Thyroid gland (tissue), 4 donors: ENCODE results near the gene PLCD3. TPM values are rescaled to one million over a fixed set of nuclear protein-coding genes. Genes with fewer than 3 reads are reported as not detected.

Source experiments
- DNase-seq, 2 donors: peaks; one replicate each; pipeline ENCODE4 v3.0.0-alpha.2; 2019
- H3K27ac ChIP-seq, 3 donors: fragments of 200-600 bp; sonication (generic); 1 replicate in 2 of 3; 2 replicates in 1 of 3; pipeline ENCODE4 v1.5.1; 2016 to 2019; ENCODE audit warnings: mild to moderate bottlenecking in 1 of 3, moderate library complexity in 1 of 3
- H3K27me3 ChIP-seq: fragments of 200-600 bp; sonication (generic); one replicate; pipeline ENCODE4 v1.5.1; 2019
- H3K36me3 ChIP-seq, 2 donors: fragments of 200-600 bp; sonication (generic); one replicate each; pipeline ENCODE4 v1.5.1; 2016 to 2019
- H3K4me1 ChIP-seq, 2 donors: fragments of 200-600 bp; sonication (generic); one replicate each; pipeline ENCODE4 v1.5.1; 2017 to 2019
- H3K4me3 ChIP-seq, 3 donors: fragments of 200-600 bp; sonication (generic); replicated peaks in 1 of 3; 1 replicate in 2 of 3; 2 replicates in 1 of 3; pipeline ENCODE4 v1.5.1; 2016; ENCODE audit warnings: mild to moderate bottlenecking in 1 of 3
- H3K9me3 ChIP-seq: fragments of 200-600 bp; sonication (generic); one replicate; pipeline ENCODE4 v1.5.1; 2017
- POLR2A ChIP-seq, 2 donors: fragments of 450-650 bp; IDR thresholded peaks; one replicate each; pipeline ENCODE4 v1.6.1; 2017; ENCODE audit warnings: antibody characterized with exemption in 2 of 2, mild to moderate bottlenecking in 2 of 2, moderate library complexity in 1 of 2
- WGBS, 2 donors: methylation state at CpG; one replicate each; pipeline ENCODE4 v1.1.5; 2017; 5-methylcytosine and 5-hydroxymethylcytosine counted together
- intact Hi-C: fragments of 100-400 bp; cut with DNase I; formaldehyde crosslinking; loops from one replicate; pipeline ENCODE4 v1.15.1; 2023
- total RNA-seq, 4 donors: library from RNA; depleted of rRNA; stranded (reverse); fragments of >200 nt; gene quantifications; one replicate each; pipeline ENCODE4 v1.2.3, GENCODE V29; 2016
- TF ChIP-seq, protein P1 (sequence below), 6 experiments: fragments of 200-600 bp in 3 of 6; fragments of 450-650 bp in 3 of 6; sonication (generic) in 3 of 6; IDR thresholded peaks; one replicate each; pipeline ENCODE4 v1.5.1; 2016 to 2019; ENCODE audit warnings: antibody characterized with exemption in 6 of 6, mild to moderate bottlenecking in 2 of 6, inconsistent platforms in 1 of 6, moderate library complexity in 1 of 6

Gene PLCD3
- total RNA-seq, 4 donors from 2014 or later: 8.6 to 24.8 (median 16.9) TPM

DNA sequence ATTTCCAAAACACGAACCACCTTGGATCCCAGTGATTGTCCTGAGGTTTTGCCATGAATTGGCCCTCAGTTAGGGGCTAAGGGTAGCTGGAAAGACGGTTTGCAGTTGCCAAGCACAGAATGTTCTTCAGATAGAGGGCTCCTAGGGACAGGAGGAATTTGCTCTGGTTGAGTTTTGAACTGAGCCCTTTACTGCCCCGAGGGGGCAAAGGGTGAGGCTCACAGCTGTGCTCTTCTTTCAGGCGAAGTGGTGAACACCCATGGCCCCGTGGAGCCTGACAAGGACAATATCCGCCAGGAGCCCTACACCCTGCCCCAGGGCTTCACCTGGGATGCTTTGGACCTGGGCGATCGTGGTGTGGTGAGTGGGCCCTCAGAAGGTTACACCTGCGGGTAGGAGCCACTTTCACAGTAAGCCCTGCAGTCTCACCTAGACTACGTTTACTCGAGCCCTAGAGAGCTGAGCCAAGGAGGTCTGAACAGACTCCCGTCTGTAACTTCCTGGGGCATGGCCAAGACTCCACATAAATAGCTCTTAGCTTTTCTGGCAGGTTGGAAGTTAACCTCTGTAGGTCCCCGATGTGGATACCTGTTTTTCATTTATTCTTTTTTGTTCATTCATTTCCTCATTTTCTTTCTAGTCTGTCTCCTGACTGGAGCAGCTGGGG is 38.7 kb downstream of the PLCD3 start:
- 62 to 78% methylated on average over 12 to 13 of the region's 13 CpGs for WGBS, 2 donors
- no peak for TF ChIP-seq POLR2A (IDR thresholded peaks at IDR 0.05)
- TF ChIP-seq, protein P1, sequence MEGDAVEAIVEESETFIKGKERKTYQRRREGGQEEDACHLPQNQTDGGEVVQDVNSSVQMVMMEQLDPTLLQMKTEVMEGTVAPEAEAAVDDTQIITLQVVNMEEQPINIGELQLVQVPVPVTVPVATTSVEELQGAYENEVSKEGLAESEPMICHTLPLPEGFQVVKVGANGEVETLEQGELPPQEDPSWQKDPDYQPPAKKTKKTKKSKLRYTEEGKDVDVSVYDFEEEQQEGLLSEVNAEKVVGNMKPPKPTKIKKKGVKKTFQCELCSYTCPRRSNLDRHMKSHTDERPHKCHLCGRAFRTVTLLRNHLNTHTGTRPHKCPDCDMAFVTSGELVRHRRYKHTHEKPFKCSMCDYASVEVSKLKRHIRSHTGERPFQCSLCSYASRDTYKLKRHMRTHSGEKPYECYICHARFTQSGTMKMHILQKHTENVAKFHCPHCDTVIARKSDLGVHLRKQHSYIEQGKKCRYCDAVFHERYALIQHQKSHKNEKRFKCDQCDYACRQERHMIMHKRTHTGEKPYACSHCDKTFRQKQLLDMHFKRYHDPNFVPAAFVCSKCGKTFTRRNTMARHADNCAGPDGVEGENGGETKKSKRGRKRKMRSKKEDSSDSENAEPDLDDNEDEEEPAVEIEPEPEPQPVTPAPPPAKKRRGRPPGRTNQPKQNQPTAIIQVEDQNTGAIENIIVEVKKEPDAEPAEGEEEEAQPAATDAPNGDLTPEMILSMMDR (IDR thresholded peaks at IDR 0.05): no peak
- intact Hi-C loops: no loop called here
- Histone ChIP-seq H3K4me1 (peaks cover 28 to 44% of the 10 kb centered on the region in 2 donors), H3K9me3 (no peaks in the 10 kb centered on the region), H3K4me3 (no peak overlapping the region), H3K27me3 (no peaks in the 10 kb centered on the region), H3K27ac (peak overlapping the region; percentile 45 to 96 (median 81)), H3K36me3 (peaks cover 34 to 61% of the 10 kb centered on the region in 2 donors)
- peak in 1 of 2 donors; percentile 33 for DNase-seq

DNA sequence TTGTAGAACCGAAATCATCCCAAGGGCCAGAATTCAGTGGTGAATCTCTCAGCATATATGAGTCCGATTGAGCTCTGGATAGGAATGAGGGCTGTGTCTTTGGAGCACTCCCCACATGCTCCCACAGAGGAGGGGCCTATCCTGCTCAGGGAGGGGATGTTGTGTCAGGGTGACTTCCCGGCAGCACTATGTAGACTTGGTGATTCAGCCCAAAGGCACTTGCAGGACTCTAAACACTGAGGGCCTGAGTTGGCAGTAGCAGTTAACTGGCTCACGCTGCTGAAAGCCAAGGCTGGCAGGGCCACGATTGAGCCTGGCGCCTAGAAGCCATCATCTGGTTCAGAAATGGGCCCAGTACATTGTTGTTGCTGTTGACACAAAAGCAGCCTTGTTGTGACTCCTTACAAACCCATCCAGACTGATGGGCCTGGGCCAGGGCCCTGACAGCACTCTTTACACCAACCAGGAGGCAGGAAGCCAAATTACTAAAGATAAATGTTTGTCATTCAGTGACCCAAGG is 39.3 kb downstream of the PLCD3 start:
- DNase-seq: peak; percentile 82 to 90
- Histone ChIP-seq H3K4me1 (peaks cover 33 to 48% of the 10 kb centered on the region in 2 donors), H3K27me3 (no peaks in the 10 kb centered on the region), H3K4me3 (no peak overlapping the region), H3K27ac (peak overlapping the region; percentile 45 to 96 (median 81)), H3K9me3 (no peaks in the 10 kb centered on the region), H3K36me3 (peaks cover 28 to 57% of the 10 kb centered on the region in 2 donors)
- intact Hi-C loops: no loop called here
- TF ChIP-seq POLR2A (IDR thresholded peaks at IDR 0.05): peak in 1 of 2 donors; percentile 38
- TF ChIP-seq, protein P1 (IDR thresholded peaks at IDR 0.05): no peak
- WGBS, 2 donors: 22 to 60% methylated on average over 5 to 6 of the region's 6 CpGs

DNA sequence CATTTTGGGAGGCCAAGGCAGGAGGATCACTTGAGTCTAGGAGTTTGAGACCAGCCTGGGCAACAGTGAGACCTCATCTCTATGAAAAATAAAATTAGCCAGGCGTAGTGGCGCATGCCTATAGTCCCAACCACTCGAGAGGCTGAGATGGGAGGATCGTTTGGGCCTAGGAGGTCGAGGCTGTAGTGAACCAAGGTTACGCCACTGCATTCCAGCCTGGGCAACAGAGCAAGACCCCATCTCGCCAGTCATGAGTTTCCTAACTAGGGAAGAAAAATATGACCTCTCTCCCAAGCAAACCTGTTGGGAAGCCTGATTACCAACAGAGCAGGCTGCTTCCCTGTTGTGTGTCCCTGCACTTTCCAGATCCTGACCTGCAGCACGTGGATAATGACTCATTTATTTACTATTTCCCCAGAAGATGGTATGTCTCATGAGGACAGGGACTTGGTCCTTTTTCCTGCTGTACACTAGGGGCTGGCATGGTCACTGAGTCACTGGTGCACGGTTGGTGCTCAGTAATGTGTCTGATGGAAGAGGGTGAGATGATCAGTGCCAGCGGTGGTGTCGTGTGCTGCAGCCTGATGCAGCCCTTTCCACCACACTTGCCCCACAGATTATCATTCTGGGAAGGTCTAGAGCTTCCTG is 40.4 kb downstream of the PLCD3 start:
- intact Hi-C loops: no loop called here
- peaks cover 42 to 58% of the 10 kb centered on the region in 2 donors for H3K4me1 ChIP-seq

DNA sequence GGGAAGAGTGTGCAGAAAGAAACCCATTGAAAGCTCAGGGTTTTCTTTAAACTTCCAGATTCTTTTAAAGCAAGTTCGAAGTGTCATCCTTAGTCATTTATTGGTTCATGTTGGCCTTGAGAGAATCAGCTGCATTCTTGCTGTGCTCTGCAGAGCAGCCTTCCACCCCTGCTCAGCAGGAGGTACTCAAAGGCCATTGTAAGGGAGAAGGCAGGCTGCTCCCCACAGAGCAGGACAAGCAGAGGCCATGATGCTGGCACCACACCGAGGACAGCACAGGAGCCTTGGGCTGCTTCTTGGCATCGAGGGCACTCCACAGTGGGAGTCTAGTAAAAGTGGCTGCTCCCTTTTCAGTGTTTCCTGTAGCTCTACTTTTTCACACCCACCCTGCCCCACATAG is 41.6 kb downstream of the PLCD3 start:
- H3K9me3 ChIP-seq: no peaks in the 10 kb centered on the region
- H3K4me1 ChIP-seq: peaks cover 44 to 59% of the 10 kb centered on the region in 2 donors
- DNase-seq: no peak
- H3K4me3 ChIP-seq: no peak overlapping the region
- intact Hi-C loops: no loop called here
- no peak for TF ChIP-seq POLR2A (IDR thresholded peaks at IDR 0.05)
- TF ChIP-seq, protein P1 (IDR thresholded peaks at IDR 0.05): no peak
- no peaks in the 10 kb centered on the region for H3K27me3 ChIP-seq
- no peak overlapping the region for H3K27ac ChIP-seq
- WGBS, 2 donors: 63 to 91% methylated on average over 3 of the region's 3 CpGs
- H3K36me3 ChIP-seq: peaks cover 14 to 46% of the 10 kb centered on the region in 2 donors

More for the DNA sequence above, 40.4 kb downstream of the PLCD3 start:
- H3K4me3 ChIP-seq: no peak overlapping the region
- no peaks in the 10 kb centered on the region for H3K9me3 ChIP-seq
- H3K27ac ChIP-seq: peak overlapping the region; percentile 39 to 96 (median 81)
- peaks cover 18 to 51% of the 10 kb centered on the region in 2 donors for H3K36me3 ChIP-seq
- TF ChIP-seq, protein P1 (IDR thresholded peaks at IDR 0.05): no peak
- TF ChIP-seq POLR2A (IDR thresholded peaks at IDR 0.05): no peak
- 94 to 96% methylated on average over 11 of the region's 11 CpGs for WGBS, 2 donors
- H3K27me3 ChIP-seq: no peaks in the 10 kb centered on the region
- DNase-seq: no peak

DNA sequence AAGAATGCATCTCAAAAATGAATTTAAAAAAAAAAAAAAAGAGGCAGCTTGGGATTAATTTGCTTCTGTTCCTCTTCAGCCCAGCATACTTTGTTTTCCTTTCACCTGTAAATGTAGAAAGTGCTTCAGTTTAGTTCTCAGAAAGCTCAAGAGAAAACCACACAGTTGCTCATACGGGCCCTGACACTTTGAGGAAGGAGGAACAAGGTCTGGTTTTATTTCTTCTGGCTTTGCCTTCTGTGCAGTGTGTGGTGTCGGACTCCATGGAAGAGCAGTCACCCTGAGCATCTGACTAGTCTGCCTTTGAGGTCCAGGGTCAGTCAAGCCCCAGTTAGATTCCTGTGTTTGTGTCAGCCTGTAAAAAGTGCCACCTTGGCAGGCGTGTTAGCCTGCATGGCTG is 43.6 kb downstream of the PLCD3 start:
- H3K4me1 ChIP-seq: peaks cover 46 to 53% of the 10 kb centered on the region in 2 donors
- no peak overlapping the region for H3K4me3 ChIP-seq
- intact Hi-C loops: no loop called here
- H3K9me3 ChIP-seq: no peaks in the 10 kb centered on the region
- H3K27me3 ChIP-seq: no peaks in the 10 kb centered on the region
- peaks cover 13 to 33% of the 10 kb centered on the region in 2 donors for H3K36me3 ChIP-seq
- H3K27ac ChIP-seq: peak overlapping the region; percentile 59 to 90 (median 82)
- TF ChIP-seq, protein P1 (IDR thresholded peaks at IDR 0.05): no peak
- no peak for TF ChIP-seq POLR2A (IDR thresholded peaks at IDR 0.05)
- WGBS, 2 donors: 45 to 63% methylated on average over 3 of the region's 3 CpGs
- peak; percentile 29 to 54 for DNase-seq
